ENCODE data around the gene LRRIQ4.

Gene LRRIQ4

GRCh38 chr3:169811631-169812331, 889 bp upstream of the LRRIQ4 start:
- no peak for DNase-seq

- no peak for DNase-seq
These were observed 608 bp downstream of the LRRIQ4 start for GRCh38 chr3:169813278-169813677.

- no peak for DNase-seq
These were observed 1.3 kb downstream of the LRRIQ4 start for GRCh38 chr3:169813757-169814517.

- no peak for DNase-seq
These were observed 3.0 kb downstream of the LRRIQ4 start for GRCh38 chr3:169815590-169816150.

- DNase-seq = no peak
These were observed 5.6 kb downstream of the LRRIQ4 start for GRCh38 chr3:169818316-169818715.

- DNase-seq = no peak
These were observed 9.4 kb downstream of the LRRIQ4 start for GRCh38 chr3:169822091-169822490.

GRCh38 chr3:169822540-169822939, 9.9 kb downstream of the LRRIQ4 start:
- DNase-seq = no peak

- no peak for DNase-seq
These were observed 10.3 kb downstream of the LRRIQ4 start for GRCh38 chr3:169822983-169823382.

- no peak for DNase-seq
These were observed 12.6 kb downstream of the LRRIQ4 start for GRCh38 chr3:169825316-169825715.

GRCh38 chr3:169827712-169828111, 15.0 kb downstream of the LRRIQ4 start:
- DNase-seq = no peak

GRCh38 chr3:169835533-169835932, 22.9 kb downstream of the LRRIQ4 start:
- DNase-seq = no peak

- DNase-seq = no peak
These were observed 23.6 kb downstream of the LRRIQ4 start for GRCh38 chr3:169836078-169836941.

- DNase-seq = no peak
These were observed 24.2 kb downstream of the LRRIQ4 start for GRCh38 chr3:169836942-169837275.

GRCh38 chr3:169838511-169839030, 25.9 kb downstream of the LRRIQ4 start:
- DNase-seq = no peak

GRCh38 chr3:169841171-169841570, 28.5 kb downstream of the LRRIQ4 start:
- DNase-seq = no peak

- no peak for DNase-seq
These were observed 30.3 kb downstream of the LRRIQ4 start for GRCh38 chr3:169842960-169843359.

- DNase-seq = no peak
These were observed 34.0 kb downstream of the LRRIQ4 start for GRCh38 chr3:169846458-169847193.

GRCh38 chr3:169847896-169848295, 35.2 kb downstream of the LRRIQ4 start:
- DNase-seq = no peak

- no peak for DNase-seq
These were observed 36.1 kb downstream of the LRRIQ4 start for GRCh38 chr3:169848741-169849140.

- no peak for DNase-seq
These were observed 37.9 kb downstream of the LRRIQ4 start for GRCh38 chr3:169850618-169851017.

GRCh38 chr3:169855514-169855913, 42.8 kb downstream of the LRRIQ4 start:
- no peak for DNase-seq

GRCh38 chr3:169857811-169858210, 45.1 kb downstream of the LRRIQ4 start:
- DNase-seq = no peak
